CD4-positive, alpha-beta T cell treated with Interleukin-4 for 4 hours (primary cell): Measurements from ENCODE around the gene CXCR4.
A peak's percentile ranks its signal among the peaks of the same experiment; 100 is the strongest.

Experiments used
- DNase-seq: peaks from one replicate; pipeline ENCODE4 v3.0.0-alpha.2; 2020

Gene CXCR4

DNA sequence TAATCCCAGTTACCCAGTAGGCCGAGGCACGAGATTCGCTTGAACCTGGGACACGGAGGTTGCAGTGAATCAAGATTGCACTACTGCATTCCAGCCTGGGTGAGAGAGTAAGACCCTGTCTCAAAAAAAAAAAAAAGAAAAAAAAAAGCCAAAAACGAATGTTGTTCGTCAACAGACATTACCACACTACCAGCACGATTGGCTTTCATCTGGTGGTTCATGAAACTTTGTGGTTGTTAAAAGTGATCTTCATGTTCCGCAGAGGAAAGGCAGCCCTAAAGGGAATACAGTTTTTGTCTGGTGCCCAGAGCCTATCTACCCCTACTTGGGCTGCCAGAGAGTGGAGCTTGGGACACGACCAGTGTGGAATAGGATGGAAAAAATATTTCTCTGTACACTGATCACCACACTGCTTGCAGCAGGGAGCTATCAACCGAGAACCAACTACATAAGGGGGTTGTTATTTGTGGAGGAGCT is 13.6 kb upstream of the CXCR4 start:
- peak; percentile 88 for DNase-seq

- no peak for DNase-seq
These were observed 12.6 kb upstream of the CXCR4 start for GRCh38 chr2:136130511-136130910.

DNA sequence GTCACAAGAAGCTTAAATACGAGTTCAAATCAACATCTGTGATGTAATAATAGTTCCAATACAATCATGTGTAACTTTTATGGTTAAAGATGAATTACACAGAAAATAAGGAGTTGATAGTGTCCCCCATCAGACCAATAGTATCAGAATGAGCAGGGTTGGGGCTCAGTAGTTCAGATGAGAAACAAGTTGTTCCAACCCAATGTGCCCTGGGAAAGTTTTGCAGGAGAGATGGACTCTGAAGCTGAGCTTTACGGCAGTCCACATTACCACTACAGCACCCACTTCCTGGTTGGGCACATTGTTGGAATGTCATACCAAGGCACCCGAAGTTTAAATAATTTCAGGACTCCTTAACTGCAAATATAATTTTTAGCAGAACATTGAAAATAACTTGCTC is 12.1 kb upstream of the CXCR4 start:
- no peak for DNase-seq

GRCh38 chr2:136129601-136130000 is 11.7 kb upstream of the CXCR4 start:
- DNase-seq: peak; percentile 92

- no peak for DNase-seq
These were observed 11.0 kb upstream of the CXCR4 start for GRCh38 chr2:136128905-136129304.

GRCh38 chr2:136128366-136128765 is 10.4 kb upstream of the CXCR4 start:
- no peak for DNase-seq

- no peak for DNase-seq
These were observed 9.4 kb upstream of the CXCR4 start for GRCh38 chr2:136127356-136127755.

- no peak for DNase-seq
These were observed 8.5 kb upstream of the CXCR4 start for GRCh38 chr2:136126421-136126926.

DNA sequence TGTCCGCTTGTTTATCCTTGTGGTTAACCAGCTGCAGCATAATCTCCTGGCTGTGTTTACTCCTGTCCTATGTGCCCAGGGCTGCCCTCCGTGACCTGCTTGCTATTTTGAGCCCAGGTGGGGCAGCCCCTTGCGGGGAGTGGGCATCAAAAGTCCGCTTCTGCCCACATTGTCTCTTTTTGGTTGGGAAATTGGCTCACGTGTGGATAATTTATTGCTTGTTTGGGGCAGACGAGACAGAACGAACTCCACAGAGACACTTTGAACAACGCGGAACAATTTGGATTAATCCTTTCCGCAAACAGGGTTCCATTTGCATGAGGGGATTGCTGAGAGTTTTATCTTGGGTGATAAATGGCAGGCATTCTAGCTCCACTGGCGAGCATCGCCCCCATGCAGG is 8.1 kb upstream of the CXCR4 start:
- DNase-seq: no peak

DNA sequence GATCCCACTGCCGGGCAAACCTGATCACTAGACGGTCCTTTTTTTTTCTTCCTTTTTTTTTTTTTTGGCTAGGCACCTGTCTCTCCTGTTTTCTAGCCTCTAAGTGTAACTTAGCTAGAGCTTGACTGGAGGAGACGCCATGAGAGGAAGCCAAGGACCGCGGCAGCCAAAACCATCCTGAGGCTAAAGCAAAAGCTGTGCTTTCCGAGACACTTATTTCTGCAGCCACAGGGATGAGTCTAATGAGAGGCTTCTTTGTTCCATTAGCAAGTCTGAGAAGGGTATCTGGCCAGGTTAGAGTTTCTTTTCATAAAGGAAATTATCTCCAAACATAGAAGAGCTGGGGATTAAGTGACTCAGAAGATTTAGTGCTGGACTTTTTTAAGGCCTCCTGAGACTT is 7.3 kb upstream of the CXCR4 start:
- no peak for DNase-seq

- DNase-seq: no peak
These were observed 6.9 kb upstream of the CXCR4 start for GRCh38 chr2:136124805-136125204.

- DNase-seq: no peak
These were observed 4.7 kb upstream of the CXCR4 start for GRCh38 chr2:136122661-136123060.

DNA sequence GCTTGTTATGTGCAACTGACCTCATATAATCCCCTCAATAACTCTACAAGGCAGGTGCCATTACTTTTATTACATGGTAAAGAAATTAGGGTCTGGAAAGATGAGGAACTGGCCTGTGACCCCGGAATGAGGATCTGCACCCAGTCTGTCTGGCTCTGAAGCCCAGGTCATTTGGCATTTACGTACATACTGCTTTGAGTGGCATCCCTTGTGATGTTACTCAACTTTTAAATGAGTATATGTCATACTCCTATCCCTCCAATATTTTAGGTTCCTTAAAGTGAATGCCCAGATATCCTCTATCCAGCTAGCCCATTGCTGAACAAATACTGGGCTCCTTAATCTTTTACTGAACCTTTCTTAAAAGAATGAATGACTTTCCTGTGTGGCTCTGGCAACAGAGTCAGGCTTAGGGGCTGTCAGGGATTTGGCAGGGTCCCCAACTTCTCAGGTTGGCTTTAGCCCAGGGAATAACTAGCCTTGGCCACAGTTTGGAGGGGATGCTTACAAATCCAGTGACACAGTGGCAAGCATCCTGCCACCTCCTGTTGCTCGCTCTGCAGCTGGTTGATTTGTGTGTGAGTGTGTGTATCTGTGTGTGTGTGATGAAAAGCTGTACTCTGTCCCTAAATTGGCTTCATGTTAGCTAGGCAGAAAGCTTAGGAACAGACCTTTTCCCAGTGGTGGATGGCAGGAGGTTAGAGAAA is 3.4 kb upstream of the CXCR4 start:
- DNase-seq: no peak

- DNase-seq: no peak
These were observed 2.0 kb upstream of the CXCR4 start for GRCh38 chr2:136119717-136120675.

DNA sequence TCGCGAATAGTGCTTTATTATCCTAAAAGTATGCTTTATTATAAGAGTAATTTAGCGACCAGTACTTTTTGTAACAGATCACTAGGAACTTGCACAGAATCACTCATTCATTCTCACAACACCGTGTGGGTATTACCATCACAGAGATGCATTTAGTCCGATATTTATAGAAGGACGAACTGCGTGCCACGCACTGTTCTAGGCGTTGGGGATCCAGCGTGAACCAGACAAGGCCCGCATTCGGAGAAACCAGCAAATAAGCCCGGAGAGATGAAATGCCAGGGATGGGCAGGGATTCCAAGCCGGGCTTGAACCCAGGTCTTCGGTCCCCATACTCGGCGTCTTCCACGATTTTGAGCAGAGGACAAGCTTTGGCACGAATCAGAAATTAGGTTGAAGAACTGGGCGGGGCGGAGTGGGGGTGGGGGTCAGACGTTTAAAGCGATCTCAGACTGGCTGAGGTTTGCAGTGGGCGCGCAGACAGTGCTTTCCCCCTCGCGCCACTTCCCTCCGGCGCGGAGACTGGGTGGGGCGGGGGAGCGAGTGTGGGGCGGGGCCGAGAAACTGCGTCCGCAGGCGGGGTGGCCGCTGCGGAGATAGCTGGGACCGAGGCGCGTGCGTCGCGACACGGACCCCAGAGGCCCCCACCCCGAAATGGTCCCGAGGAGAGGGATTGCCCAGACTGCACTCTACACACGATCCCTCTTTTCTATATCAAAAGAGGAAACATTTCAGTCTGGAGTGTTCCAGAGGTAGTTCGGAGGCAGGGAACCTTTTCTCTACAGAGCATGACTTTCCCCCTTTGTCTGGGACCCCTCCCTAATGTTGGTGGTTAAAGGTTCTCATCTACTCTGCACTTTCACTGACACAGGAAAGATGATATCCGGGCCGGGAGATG is 1.1 kb upstream of the CXCR4 start:
- DNase-seq: peak; percentile 95

DNA sequence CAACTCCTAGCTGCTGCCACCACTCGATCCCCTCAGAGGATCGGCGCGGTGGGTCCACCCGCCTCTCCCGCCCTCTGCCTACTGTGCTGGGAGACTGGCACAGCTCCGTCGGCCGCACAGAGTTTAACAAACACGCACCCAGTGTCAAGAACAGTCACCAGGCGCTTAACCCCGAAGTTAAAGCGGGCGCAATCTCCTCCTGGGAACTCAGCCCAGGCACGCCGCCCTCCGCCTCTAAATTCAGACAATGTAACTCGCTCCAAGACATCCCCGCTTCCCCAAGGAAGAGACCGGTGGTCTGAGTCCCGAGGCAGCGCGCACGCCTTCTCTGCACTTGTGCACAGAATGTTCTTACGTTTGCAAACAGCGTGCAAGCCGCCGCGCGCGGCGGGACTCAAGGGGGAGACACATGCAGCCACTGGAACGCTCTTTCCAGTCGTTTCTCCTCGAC is 533 bp downstream of the CXCR4 start:
- peak; percentile 61 for DNase-seq

DNA sequence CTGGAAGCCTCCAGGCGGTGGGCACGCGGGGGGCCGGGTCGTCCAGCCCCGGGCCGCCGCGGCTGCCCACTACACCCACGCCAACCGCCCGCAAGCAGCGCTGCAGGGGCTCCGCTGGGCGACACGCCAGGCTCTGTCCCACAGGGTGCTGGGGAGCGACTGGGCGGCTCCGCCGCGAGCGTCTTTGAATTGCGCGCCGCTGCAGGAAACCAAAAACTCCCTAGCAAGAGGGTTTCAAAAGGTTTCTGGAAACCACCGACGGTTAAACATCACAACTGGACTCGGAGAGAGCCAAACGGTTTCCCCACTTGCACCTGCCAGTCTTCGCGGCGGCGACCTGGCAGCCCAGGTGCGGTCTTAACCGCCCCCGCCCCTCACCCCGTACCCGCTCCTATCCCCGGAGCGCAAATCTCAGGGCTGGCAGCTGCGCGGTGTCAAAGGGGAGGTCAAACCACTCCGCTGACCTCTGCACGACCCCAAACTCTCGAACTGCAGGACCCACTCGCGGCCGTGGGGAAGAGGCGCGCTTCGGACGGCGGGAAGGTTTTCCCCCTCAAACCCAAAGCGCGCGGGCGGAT is 1.0 kb downstream of the CXCR4 start:
- DNase-seq: peak; percentile 87

GRCh38 chr2:136116151-136116812 is 1.7 kb downstream of the CXCR4 start:
- DNase-seq: peak; percentile 92

- no peak for DNase-seq
These were observed 2.7 kb downstream of the CXCR4 start for GRCh38 chr2:136115183-136115761.

- DNase-seq: no peak
These were observed 3.6 kb downstream of the CXCR4 start for GRCh38 chr2:136114382-136114781.
